HG03097 (cell line): ENCODE data around the gene KIF11.
"Not testable (repeated sequence)": the region's sequence is repeated elsewhere in the genome, so short reads cannot be mapped to it uniquely, and the experiment has no call there.

ENCODE experiments used
- ATAC-seq: cut with Tn5 transposase; IDR thresholded peaks from one replicate; pipeline ENCODE4 v1.9.1; 2021; ENCODE audit not compliant: unreplicated experiment, low FRiP score

KIF11 gene

GRCh38 chr10:92592761-92593618 lies at the start of gene KIF11:
TSS of gene KIF11 (plus strand) at chr10:92593130. CDS start at chr10:92593376, 246 bp downstream.
- ATAC-seq = peak; percentile 78

DNA sequence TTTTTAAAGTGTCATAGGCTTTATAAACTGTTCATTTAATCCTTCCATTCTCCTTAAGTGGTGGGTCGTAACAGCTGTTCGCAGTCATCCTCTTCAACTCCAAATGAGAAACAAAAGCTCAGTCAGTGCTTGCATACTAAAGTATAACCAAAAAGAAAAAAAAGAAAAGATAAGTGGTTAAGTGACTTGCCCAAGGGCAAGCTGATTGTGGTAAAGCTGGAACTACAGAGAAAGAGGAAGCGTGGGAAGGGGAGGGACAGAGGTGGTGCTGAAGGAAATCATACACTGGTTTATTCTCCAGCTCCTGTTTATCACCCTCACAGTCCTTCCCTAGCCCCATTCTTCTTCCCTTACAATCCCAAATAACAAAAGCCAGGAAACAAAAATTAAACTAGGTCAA lies 48.6 kb upstream of the KIF11 start:
- ATAC-seq = no peak

- no peak for ATAC-seq
These were observed 47.4 kb upstream of the KIF11 start for GRCh38 chr10:92545556-92545955.

- ATAC-seq = no peak
These were observed 45.3 kb upstream of the KIF11 start for GRCh38 chr10:92547676-92548075.

DNA sequence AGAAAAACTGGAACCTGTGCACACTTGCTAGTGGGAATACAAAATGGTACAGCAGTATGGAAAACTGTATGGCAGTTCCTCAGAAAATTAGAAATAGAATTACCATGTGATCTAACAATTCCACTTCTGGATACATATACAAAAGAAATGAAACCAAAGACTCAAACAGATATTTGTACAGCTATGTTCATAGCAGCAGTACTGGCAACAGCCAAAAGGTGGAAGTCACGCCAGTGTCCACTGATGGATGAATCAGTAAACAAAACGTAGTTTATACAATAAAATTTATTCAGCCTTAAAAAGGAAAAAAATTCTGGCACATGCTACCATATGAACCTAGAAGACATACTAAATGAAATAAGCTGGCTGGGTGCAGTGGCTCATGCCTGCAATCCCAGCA lies 42.0 kb upstream of the KIF11 start:
- ATAC-seq = no peak

- no peak for ATAC-seq
These were observed 40.6 kb upstream of the KIF11 start for GRCh38 chr10:92552310-92552709.

DNA sequence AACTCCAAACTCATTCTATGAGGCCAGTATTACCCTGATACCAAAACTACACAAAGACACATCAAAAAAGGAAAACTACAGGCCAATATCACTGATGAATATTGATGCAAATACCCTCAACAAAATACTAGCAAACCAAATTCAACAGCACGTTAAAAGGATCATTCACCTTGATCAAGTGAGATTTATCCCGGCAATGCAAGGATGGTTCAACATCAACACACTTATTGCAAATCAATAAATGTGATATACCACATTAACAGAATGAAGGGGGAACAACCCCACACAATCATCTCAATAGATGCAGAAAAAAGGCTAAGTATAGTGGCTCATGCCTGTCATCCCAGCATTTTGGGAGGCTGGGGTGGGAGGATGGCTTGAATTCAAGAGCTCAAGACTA lies 39.0 kb upstream of the KIF11 start:
- ATAC-seq = no peak

DNA sequence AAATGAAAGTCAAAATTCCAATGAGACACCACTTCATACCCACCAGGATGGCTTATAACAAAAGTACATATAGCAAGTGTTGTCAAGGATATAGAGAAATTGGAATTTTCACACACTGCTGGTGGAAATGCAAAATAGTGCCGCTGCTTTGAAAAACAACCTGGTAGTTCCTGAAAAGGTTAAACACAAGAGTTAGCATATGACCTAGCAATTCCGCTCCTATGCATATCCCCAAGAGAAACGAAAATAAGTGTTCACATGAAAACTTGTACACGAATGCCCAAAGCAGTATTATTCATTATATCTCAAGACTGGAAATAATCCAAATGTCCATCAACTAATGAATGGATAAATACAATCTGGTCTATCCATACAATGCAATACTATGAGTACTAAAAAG lies 33.9 kb upstream of the KIF11 start:
- ATAC-seq = no peak

DNA sequence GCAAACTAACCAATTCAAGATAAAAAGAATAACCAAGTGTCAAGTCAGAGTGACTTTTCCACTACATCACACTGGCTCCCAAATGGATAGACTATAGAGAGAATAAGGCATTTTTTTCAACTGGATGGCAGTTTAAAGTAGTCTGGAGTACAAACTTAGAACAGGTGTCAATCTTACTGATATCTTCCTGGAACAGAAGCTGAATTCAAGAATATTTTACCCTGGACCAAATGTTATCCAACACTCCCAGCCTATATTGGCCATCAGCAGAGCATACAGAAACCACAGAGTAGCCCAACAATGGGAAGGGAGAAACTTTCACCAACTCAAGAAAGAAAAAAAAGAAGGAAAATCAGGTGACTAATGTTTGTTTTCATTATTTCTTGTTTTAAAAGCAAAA lies 30.5 kb upstream of the KIF11 start:
- ATAC-seq = no peak

DNA sequence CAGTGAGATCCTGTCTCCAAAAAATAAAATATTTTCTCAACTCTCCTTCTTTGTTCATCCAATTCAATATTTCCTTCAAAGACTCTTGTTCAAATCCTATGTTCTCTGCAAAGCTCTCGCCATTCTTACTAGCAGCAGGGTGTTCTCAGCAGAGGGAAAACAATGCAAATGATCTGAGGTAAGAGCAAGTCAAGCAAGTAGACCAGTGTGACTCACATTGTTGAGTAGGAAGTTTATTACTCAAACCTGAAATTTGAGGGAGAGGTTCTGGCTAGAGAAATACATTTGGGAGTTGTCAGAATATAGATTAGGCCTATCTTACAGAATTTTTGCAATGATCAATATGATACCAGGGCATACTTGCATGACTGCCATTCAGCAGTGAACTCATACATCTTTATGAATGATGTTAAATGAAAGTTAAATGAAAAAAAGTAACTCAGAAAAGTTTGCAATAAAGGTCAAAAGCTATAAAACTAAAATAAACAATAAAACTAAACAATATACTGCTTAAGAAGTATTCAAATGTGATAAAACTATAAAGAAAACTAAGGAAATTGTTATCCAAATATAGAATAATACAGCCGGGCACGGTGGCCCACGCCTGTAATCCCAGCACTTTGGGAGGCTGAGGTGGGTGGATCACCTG lies 24.9 kb upstream of the KIF11 start:
- no peak for ATAC-seq

GRCh38 chr10:92569071-92569470 lies 23.9 kb upstream of the KIF11 start:
- no peak for ATAC-seq

DNA sequence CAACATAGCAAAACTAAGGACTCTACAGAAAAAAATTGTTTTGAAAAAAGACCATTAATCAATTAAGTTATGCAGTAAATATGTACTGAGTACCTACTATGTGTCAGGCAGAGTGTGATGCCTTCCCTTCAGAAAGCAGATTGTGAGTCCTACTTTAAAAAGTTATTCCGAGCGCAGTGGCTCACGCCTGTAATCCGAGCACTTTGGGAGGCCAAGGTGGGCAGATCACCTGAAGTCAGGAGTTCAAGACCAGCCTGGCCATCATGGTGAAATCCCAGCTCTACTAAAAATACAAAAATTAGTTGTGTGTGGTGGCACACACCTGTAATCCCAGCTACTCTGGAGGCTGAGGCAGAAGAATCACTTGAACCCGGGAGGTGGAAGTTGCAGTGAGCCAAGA lies 23.3 kb upstream of the KIF11 start:
- not testable (repeated sequence) for ATAC-seq

DNA sequence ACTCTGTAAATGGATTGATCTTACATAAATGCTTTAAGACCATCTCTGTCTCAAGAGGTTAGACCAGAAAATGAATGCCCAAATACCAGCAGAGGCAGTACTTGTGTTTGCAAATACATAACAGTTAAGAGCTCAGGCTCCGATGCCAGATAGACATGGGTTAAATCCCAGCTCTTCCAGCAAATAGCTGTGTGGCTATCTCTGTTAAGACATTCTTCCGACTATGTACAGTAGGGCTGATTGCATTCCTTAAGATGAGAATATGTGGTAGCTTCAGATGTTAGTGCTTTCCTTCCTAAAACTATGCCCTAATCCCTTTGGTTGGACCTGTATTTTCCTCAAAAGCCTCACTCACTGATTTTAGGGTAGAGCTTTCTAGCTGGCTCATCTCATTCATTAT lies 21.3 kb upstream of the KIF11 start:
- no peak for ATAC-seq

DNA sequence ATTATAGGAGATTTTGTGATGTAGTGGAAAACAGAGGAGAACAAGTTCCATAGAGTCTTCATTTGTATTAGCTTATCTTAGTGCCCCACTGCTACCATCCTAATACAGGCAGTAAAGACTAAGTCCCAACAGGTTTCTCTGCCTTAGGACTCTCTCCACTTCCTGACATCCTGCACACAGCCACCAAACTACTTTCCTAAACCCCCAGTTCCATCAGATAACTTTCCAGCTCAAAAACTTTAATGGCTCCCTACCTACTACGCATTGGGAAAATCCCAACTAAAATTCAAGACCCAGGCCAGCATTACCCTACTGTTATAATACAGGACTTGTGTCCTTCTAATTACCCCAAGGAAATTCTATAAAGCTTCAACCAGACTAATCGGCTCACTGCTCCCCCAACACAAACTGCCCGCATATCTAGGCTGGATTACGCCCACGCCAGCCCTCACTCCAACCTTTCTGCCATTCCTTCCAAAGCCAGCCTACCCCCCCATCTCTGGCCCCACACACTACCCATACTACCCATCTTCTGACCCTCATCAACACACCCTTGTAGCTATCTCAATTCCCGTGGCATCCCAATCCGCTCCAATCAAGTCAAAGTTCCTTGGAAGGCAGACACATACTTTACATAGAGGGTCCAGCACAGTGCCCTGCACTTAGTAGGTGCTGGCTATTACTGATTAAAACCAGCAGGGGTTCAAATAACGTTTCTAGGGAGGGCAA lies 20.4 kb upstream of the KIF11 start:
- ATAC-seq = no peak

DNA sequence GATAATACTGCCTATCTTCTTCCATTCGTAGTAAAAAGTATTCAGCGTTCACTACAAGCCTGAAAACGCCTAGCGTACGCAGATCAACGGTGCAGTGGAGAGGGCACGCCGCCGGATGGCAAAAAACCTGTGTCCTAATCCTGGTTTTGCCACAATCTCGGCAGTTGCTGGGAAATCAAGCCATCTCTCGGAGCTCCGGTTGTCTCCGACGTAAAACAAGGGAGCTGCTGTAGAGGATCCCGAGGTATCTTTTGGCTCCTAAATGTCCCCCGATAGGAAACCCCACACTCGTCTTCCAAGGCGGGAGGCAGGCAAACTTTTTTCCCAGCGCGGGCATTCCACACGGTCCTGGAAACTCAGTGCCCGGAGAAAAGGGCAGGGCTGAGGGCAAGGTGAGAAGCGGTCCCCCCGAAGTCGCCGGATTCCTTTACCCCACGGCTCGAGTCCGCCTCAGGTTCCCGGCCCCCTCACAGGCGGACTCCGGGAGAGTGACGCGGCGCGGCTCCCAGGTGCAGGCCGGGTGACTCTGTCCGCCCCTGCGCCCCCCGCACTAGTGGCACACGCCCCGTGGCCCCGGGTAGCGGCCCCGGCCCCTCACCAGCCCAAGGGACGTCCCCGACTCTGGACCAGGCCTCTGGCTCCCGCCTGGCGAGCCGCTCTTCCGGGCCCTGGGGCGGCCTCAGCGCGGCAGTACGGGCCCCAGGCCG lies 19.7 kb upstream of the KIF11 start:
- ATAC-seq = peak; percentile 21

GRCh38 chr10:92573798-92574547 lies 19.0 kb upstream of the KIF11 start, which contains the start of gene IDE:
TSS of gene IDE (minus strand) at chr10:92574093. CDS start at chr10:92574019, 74 bp downstream.
- peak; percentile 66 for ATAC-seq

DNA sequence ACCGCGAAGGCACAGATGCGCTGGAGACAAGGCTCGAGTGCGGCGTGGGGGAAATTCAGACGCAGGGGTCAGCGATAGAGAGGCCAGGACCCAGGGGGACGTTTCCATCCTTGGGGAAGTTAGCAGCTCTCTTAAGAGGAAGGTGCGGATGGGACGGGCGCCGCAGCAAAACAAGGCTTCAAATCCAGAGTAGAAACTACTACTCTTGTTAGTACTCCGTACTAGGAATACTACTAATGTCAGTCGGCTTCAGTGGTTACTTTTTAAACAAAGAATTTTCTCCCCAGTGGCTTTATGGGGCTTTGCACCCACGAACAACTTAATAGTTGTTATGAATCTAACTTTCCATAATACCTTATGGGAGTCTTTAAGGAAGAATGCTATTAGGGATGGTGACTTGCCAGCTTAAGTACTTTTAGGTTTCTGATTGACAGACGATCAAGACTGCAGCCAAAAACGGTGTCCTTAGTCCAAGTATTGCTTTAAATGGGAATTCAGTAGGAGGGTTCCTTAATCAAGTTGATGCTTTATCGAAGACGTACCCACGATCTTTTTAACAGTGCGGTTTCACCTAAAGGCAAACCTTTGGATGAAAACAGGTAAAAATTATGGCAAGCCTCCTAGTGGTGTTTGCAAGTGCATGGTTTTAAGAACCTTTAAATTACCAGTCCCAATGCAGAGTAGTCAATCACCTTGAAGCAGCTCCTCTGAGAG lies 18.2 kb upstream of the KIF11 start:
- ATAC-seq = no peak

- no peak for ATAC-seq
These were observed 17.0 kb upstream of the KIF11 start for GRCh38 chr10:92575961-92576360.

DNA sequence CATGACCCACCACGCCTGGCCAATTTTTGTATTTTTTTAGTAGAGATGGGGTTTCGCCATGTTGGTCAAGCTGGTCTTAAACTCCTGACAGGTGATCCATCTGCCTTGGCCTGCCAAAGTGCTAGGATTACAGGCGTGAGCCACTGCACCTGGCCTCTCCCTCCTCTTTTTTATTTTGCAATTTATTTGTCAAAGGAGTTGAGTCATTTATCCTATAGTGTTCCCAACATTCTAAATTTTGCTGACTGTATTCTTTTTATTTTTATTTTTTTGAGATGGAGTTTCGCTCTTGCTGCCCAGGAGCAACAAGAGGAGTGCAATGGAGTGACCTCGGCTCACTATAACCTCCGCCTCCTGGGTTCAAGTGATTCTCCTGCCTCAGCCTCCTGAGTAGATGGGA lies 10.6 kb upstream of the KIF11 start:
- not testable (repeated sequence) for ATAC-seq
